Left renal pelvis (tissue), 4 donors: ENCODE data around the gene UBASH3A. TPM values are rescaled to one million over a fixed set of nuclear protein-coding genes. Genes with fewer than 3 reads are reported as not detected.

Experiments
- DNase-seq, 4 donors: peaks; one replicate each; pipeline ENCODE4 v3.0.0-alpha.2; 2013; ENCODE audit warnings: low read depth in 4 of 4, low spot score in 3 of 4
- polyA plus RNA-seq, 4 donors: library from polyadenylated mRNA; unstranded; fragments of 120-200 nt; gene quantifications; one replicate each; pipeline ENCODE4 v1.2.1, GENCODE V29; 2013; ENCODE audit not compliant: insufficient read length in 4 of 4

Gene UBASH3A
- polyA plus RNA-seq = under 1 TPM in 2 of 4 donors, not detected in 2; 0.07 TPM

GRCh38 chr21:42403611-42404231 is at the start of gene UBASH3A:
Gene UBASH3A, plus strand, starts transcription at chr21:42403902. Its CDS starts 44 bp downstream, at chr21:42403946.
- no peak for DNase-seq

- DNase-seq = no peak
These were observed 47.7 kb upstream of the UBASH3A start for GRCh38 chr21:42356046-42356445.

- DNase-seq = no peak
These were observed 47.1 kb upstream of the UBASH3A start for GRCh38 chr21:42356650-42357049.

GRCh38 chr21:42357307-42357706 is 46.4 kb upstream of the UBASH3A start:
- DNase-seq = no peak

- DNase-seq = no peak
These were observed 45.4 kb upstream of the UBASH3A start for GRCh38 chr21:42358261-42358660.

GRCh38 chr21:42358937-42359336 is 44.8 kb upstream of the UBASH3A start:
- DNase-seq = no peak

GRCh38 chr21:42360317-42360716 is 43.4 kb upstream of the UBASH3A start:
- no peak for DNase-seq

GRCh38 chr21:42361286-42361685 is 42.4 kb upstream of the UBASH3A start:
- no peak for DNase-seq

- DNase-seq = no peak
These were observed 41.5 kb upstream of the UBASH3A start for GRCh38 chr21:42362198-42362597.

- DNase-seq = no peak
These were observed 41.0 kb upstream of the UBASH3A start for GRCh38 chr21:42362700-42363099.

- DNase-seq = no peak
These were observed 40.4 kb upstream of the UBASH3A start for GRCh38 chr21:42363312-42363711.

GRCh38 chr21:42364304-42364865 is 39.3 kb upstream of the UBASH3A start:
- no peak for DNase-seq

GRCh38 chr21:42365770-42366169 is 37.9 kb upstream of the UBASH3A start:
- DNase-seq = no peak

- no peak for DNase-seq
These were observed 37.3 kb upstream of the UBASH3A start, which contains the start of gene TFF1 for GRCh38 chr21:42366292-42367010. Gene TFF1, minus strand, starts transcription at chr21:42366535. Its CDS starts 40 bp downstream, at chr21:42366495.

GRCh38 chr21:42367367-42368165 is 36.1 kb upstream of the UBASH3A start:
- no peak for DNase-seq

- DNase-seq = no peak
These were observed 33.9 kb upstream of the UBASH3A start for GRCh38 chr21:42369821-42370220.

GRCh38 chr21:42370894-42371654 is 32.6 kb upstream of the UBASH3A start:
- no peak for DNase-seq

GRCh38 chr21:42373196-42373907 is 30.4 kb upstream of the UBASH3A start:
- no peak for DNase-seq

GRCh38 chr21:42373908-42374455 is 29.7 kb upstream of the UBASH3A start:
- DNase-seq = no peak
